Measurements from ENCODE around the gene ETV6.

ETV6 gene

DNA sequence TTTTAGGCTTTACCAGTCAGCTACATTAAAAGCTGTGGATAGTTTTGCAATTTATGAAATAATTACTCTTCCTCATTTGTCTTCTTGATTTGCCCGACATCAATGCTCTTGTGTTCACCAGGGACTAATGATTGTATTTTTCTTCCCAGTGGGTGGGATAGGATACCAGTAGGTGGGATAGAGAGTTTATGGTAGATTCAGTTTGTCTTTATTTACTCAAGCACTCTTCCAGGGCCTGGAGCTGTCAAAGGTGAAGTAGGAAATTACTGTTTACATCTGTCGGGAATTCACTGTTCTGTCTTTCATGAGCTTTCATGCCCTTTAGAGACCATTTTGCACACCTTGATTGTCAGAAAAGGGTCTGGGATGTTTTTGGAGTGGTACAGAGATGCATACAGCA, 36.6 kb downstream of the ETV6 start:
- Histone ChIP-seq H3K9me3 (ENCODE audit: control insufficient read depth, low read depth, low read length) (no peaks in the 10 kb centered on the region), H3K27me3 (ENCODE audit: control insufficient read depth, insufficient read depth, low read length) (no peaks in the 10 kb centered on the region), H3K4me1 (ENCODE audit: control insufficient read depth, low read depth, low read length) (peaks cover 12% of the 10 kb centered on the region), H3K27ac (ENCODE audit: low read length) (no peak overlapping the region), H3K36me3 (ENCODE audit: control insufficient read depth, low read depth, low read length) (no peaks in the 10 kb centered on the region), H3K4me3 (ENCODE audit: low read length) (no peak overlapping the region), H3K9ac (ENCODE audit: low read length) (no peak overlapping the region)

DNA sequence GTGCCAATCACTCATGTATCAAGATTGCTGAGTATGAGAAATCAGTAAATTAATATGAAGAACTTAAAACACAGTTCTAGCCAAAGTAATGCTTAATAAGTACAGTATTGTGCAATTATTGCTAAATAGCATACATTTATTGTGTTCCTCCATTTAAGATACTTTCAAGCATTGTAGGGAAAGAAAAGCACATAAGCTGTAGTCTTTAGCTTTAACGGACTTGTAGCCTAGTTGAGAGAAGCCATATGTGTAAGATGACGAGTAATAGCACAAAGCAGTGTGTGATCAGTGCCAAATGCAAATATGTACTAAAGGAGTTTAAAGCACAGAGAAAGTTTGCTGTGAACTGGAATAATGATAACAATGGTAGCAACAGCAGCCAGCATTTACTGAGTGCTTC, 38.1 kb downstream of the ETV6 start:
- no peak overlapping the region for H3K9ac ChIP-seq (ENCODE audit: low read length)

DNA sequence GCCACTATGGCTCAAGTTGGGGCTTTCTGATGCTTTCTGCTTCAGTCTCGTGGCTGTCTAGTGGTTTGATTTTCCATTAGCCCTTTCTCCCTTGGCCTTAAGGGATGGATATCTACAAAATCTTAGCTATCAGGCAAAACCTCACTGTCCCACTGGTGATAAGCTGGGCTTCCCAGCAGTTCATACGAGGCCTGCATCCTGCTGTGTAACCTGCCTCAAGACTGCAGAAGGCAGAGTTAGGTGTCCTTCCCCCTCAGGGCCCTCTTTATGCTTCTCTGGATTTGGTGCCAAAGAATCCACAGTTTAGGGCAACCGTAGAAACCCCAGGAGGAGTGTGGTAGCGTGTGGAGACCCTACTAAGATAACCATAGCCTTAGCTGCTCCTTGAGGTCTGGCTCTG, 38.9 kb downstream of the ETV6 start:
- Histone ChIP-seq H3K4me3 (ENCODE audit: low read length) (no peak overlapping the region), H3K27ac (ENCODE audit: low read length) (no peak overlapping the region), H3K36me3 (ENCODE audit: control insufficient read depth, low read depth, low read length) (no peaks in the 10 kb centered on the region), H3K27me3 (ENCODE audit: control insufficient read depth, insufficient read depth, low read length) (no peaks in the 10 kb centered on the region), H3K9me3 (ENCODE audit: control insufficient read depth, low read depth, low read length) (no peaks in the 10 kb centered on the region), H3K4me1 (ENCODE audit: control insufficient read depth, low read depth, low read length) (peaks cover 12% of the 10 kb centered on the region), H3K9ac (ENCODE audit: low read length) (no peak overlapping the region)

More for the DNA sequence above, 38.1 kb downstream of the ETV6 start:
- Histone ChIP-seq H3K4me1 (ENCODE audit: control insufficient read depth, low read depth, low read length) (peaks cover 12% of the 10 kb centered on the region), H3K4me3 (ENCODE audit: low read length) (no peak overlapping the region), H3K27ac (ENCODE audit: low read length) (no peak overlapping the region), H3K9me3 (ENCODE audit: control insufficient read depth, low read depth, low read length) (no peaks in the 10 kb centered on the region), H3K27me3 (ENCODE audit: control insufficient read depth, insufficient read depth, low read length) (no peaks in the 10 kb centered on the region), H3K36me3 (ENCODE audit: control insufficient read depth, low read depth, low read length) (no peaks in the 10 kb centered on the region)

DNA sequence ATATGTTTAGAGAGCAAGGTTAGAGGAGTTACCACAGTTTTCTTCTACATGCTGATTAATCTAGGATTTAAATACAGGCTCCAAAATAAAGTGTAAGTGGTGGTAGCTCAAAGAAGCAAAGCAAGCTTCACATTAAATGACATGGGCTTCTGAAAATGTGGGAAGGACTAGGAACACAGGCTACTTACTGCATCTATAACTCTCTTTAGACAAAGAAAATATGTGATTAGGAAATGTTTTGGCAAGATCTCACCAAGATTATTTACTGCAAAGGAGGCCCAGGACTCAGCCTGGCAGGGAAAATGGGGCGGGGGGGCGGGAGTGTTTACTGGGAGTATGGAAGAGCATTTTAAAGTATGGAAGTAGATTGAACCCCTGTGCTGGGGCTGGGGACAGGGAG, 39.4 kb downstream of the ETV6 start:
- Histone ChIP-seq H3K4me1 (ENCODE audit: control insufficient read depth, low read depth, low read length) (peaks cover 12% of the 10 kb centered on the region), H3K36me3 (ENCODE audit: control insufficient read depth, low read depth, low read length) (no peaks in the 10 kb centered on the region), H3K9ac (ENCODE audit: low read length) (no peak overlapping the region), H3K27ac (ENCODE audit: low read length) (no peak overlapping the region), H3K9me3 (ENCODE audit: control insufficient read depth, low read depth, low read length) (no peaks in the 10 kb centered on the region), H3K27me3 (ENCODE audit: control insufficient read depth, insufficient read depth, low read length) (no peaks in the 10 kb centered on the region), H3K4me3 (ENCODE audit: low read length) (no peak overlapping the region)

DNA sequence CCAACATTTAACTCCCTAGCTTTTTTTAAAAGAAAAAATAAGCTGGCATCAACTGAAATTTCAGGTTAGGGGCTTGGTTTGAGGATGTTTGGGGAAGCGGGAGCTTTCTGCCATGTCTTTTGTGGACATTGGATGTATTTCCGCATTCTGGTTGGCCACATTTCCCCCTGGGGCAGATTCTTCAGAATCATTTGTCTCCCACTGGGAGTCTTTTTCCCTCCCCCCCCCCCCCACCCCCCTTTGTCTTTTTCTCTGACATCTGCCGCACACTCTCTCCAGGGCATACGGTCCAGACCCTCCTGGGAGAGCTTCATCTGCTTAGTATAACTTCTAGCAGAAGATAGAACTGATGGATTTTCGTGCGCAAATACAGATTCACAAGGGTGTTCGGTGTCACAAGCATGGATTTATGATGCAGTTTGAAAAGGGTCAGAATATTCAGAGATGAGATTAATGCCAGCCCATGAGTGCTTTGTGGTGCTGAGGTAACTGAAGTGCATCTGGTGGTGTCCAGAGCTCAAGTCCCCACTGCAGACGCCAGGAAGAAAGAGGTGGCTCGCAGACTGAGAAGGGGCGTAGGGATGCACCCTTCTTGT, 40.2 kb downstream of the ETV6 start:
- no peak overlapping the region for H3K27ac ChIP-seq (ENCODE audit: low read length)
- no peak overlapping the region for H3K9ac ChIP-seq (ENCODE audit: low read length)
- H3K4me3 ChIP-seq (ENCODE audit: low read length): no peak overlapping the region
- H3K4me1 ChIP-seq (ENCODE audit: control insufficient read depth, low read depth, low read length): peaks cover 12% of the 10 kb centered on the region
- H3K27me3 ChIP-seq (ENCODE audit: control insufficient read depth, insufficient read depth, low read length): no peaks in the 10 kb centered on the region
- no peaks in the 10 kb centered on the region for H3K36me3 ChIP-seq (ENCODE audit: control insufficient read depth, low read depth, low read length)
- H3K9me3 ChIP-seq (ENCODE audit: control insufficient read depth, low read depth, low read length): no peaks in the 10 kb centered on the region

DNA sequence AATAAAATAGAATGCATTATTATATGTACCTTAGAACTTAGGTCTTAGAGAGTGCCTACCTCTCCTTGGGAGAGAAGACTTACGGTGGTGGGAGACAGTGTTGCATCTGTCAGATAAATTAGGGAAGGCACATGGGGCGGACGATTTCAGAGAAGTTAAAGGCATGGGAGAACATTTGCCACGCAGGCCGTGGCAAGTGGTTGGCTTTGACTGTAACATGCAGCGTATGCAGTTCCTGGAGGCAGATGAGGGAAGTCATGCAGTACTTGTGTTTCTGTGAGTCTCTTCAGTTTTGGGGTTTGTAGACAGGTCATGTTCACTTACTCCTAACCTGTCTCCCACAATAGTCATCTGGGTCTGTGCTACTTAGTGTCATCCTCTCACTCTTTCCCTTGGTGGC, 43.6 kb downstream of the ETV6 start:
- no peaks in the 10 kb centered on the region for H3K27me3 ChIP-seq (ENCODE audit: control insufficient read depth, insufficient read depth, low read length)
- no peak overlapping the region for H3K27ac ChIP-seq (ENCODE audit: low read length)
- H3K9ac ChIP-seq (ENCODE audit: low read length): no peak overlapping the region
- H3K9me3 ChIP-seq (ENCODE audit: control insufficient read depth, low read depth, low read length): no peaks in the 10 kb centered on the region
- no peaks in the 10 kb centered on the region for H3K36me3 ChIP-seq (ENCODE audit: control insufficient read depth, low read depth, low read length)
- no peaks in the 10 kb centered on the region for H3K4me1 ChIP-seq (ENCODE audit: control insufficient read depth, low read depth, low read length)
- no peak overlapping the region for H3K4me3 ChIP-seq (ENCODE audit: low read length)

DNA sequence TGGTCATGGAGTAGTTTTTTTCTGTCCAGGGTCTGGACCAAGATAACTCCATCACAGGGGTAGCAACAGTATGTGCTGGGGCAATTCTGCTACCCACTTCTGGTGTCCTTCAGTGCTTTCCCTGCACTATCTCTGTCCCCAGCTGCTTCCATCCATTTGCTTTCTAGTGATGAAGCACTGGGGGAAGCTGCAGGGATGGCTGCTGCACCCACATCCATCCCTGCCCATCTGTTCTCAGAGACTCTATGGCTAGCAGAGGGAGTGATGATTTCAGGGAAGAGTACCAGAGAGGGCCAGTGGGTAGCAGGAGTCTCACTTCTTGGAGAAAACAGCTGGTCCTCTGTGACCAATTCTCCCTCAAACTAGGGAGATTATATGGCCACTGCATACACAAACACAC, 44.1 kb downstream of the ETV6 start:
- Histone ChIP-seq H3K9me3 (ENCODE audit: control insufficient read depth, low read depth, low read length) (no peaks in the 10 kb centered on the region), H3K4me3 (ENCODE audit: low read length) (no peak overlapping the region), H3K4me1 (ENCODE audit: control insufficient read depth, low read depth, low read length) (no peaks in the 10 kb centered on the region), H3K9ac (ENCODE audit: low read length) (no peak overlapping the region), H3K27ac (ENCODE audit: low read length) (no peak overlapping the region), H3K27me3 (ENCODE audit: control insufficient read depth, insufficient read depth, low read length) (no peaks in the 10 kb centered on the region), H3K36me3 (ENCODE audit: control insufficient read depth, low read depth, low read length) (no peaks in the 10 kb centered on the region)

DNA sequence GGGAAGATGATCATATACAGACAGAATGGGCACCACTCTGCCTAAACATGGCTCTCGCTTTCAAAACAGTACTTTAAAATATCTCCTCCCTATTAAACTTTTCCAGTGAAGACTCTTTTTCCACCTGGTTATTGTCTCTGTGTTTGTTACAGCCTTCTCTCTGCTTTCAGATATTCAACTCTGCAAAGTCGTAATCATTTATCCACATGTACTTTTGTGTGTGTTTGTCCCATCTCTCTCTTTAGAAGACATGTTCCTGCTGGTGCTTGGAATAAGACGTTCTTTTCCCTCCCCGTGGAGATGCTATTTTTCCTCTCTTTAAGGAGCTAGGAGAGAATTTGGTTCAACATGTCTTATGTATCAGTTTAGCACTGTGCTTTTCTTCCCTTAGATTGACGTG, 45.1 kb downstream of the ETV6 start:
- H3K4me3 ChIP-seq (ENCODE audit: low read length): no peak overlapping the region
- no peak overlapping the region for H3K27ac ChIP-seq (ENCODE audit: low read length)
- H3K4me1 ChIP-seq (ENCODE audit: control insufficient read depth, low read depth, low read length): no peaks in the 10 kb centered on the region
- no peaks in the 10 kb centered on the region for H3K9me3 ChIP-seq (ENCODE audit: control insufficient read depth, low read depth, low read length)
- H3K27me3 ChIP-seq (ENCODE audit: control insufficient read depth, insufficient read depth, low read length): no peaks in the 10 kb centered on the region
- no peak overlapping the region for H3K9ac ChIP-seq (ENCODE audit: low read length)
- no peaks in the 10 kb centered on the region for H3K36me3 ChIP-seq (ENCODE audit: control insufficient read depth, low read depth, low read length)

DNA sequence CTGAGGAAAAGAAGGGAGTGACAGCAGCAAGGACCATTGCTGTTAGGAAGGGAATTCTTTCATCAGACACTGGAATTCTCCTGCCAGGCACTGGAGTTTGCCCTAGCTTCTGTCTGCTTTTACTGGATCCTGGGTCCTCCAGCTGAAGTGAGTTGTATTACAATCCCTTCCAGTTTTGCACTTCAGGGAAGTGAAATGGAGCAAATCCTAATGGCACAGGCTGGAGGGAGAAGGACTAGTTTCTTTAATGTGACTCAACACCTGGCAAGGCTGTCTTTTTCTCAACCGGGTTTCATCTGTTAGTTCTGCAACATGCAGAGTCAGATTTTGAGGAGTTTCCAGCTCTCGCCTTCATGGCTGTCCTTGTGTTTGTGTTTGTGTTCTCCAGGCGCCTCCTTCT, 45.8 kb downstream of the ETV6 start:
- no peaks in the 10 kb centered on the region for H3K9me3 ChIP-seq (ENCODE audit: control insufficient read depth, low read depth, low read length)
- no peaks in the 10 kb centered on the region for H3K4me1 ChIP-seq (ENCODE audit: control insufficient read depth, low read depth, low read length)
- no peak overlapping the region for H3K4me3 ChIP-seq (ENCODE audit: low read length)
- H3K27ac ChIP-seq (ENCODE audit: low read length): no peak overlapping the region
- H3K27me3 ChIP-seq (ENCODE audit: control insufficient read depth, insufficient read depth, low read length): no peaks in the 10 kb centered on the region
- H3K9ac ChIP-seq (ENCODE audit: low read length): no peak overlapping the region
- no peaks in the 10 kb centered on the region for H3K36me3 ChIP-seq (ENCODE audit: control insufficient read depth, low read depth, low read length)

DNA sequence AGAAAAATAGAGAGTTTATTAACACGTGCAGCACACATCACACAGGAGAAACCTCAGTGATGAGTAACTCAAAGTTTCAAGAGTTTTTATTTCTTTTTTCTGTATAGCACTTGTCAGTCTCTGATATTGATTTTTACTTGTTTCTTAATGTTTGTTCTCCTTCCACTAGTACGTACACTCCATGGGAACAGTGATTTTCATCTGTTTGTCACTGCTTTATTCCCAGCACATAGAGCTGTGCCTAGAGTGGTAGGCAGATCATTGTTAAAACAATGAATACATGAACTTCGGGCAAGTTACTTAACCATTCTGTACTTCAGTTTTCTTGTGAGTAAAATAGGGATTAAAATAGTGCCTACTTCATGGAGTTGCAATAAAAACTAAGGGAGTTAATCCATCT, 46.6 kb downstream of the ETV6 start:
- peaks cover 4% of the 10 kb centered on the region for H3K4me1 ChIP-seq (ENCODE audit: control insufficient read depth, low read depth, low read length)
- H3K9me3 ChIP-seq (ENCODE audit: control insufficient read depth, low read depth, low read length): no peaks in the 10 kb centered on the region
- no peak overlapping the region for H3K27ac ChIP-seq (ENCODE audit: low read length)
- H3K36me3 ChIP-seq (ENCODE audit: control insufficient read depth, low read depth, low read length): no peaks in the 10 kb centered on the region
- H3K9ac ChIP-seq (ENCODE audit: low read length): no peak overlapping the region
- no peak overlapping the region for H3K4me3 ChIP-seq (ENCODE audit: low read length)
- no peaks in the 10 kb centered on the region for H3K27me3 ChIP-seq (ENCODE audit: control insufficient read depth, insufficient read depth, low read length)

DNA sequence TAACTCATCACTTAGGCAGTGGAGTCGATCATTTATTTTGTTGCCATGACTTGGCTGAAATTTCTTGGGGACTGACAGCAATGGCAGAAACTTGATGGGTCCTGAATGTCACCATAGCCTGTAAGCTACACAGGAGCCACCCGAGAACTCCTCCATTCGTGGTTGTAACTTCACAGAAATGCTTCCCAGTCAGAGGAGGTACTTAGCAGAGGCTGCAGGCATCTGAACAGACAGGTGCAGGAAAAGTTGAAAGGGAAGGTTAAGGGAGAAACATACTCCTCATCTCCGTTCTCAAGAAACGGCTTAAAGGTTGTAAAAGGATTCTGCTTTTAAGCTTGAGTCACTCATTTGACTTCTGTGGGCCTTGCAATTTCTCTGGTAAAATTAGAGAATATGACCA, 47.7 kb downstream of the ETV6 start:
- Histone ChIP-seq H3K27ac (ENCODE audit: low read length) (no peak overlapping the region), H3K36me3 (ENCODE audit: control insufficient read depth, low read depth, low read length) (no peaks in the 10 kb centered on the region), H3K9me3 (ENCODE audit: control insufficient read depth, low read depth, low read length) (no peaks in the 10 kb centered on the region), H3K4me3 (ENCODE audit: low read length) (no peak overlapping the region), H3K27me3 (ENCODE audit: control insufficient read depth, insufficient read depth, low read length) (no peaks in the 10 kb centered on the region), H3K9ac (ENCODE audit: low read length) (no peak overlapping the region), H3K4me1 (ENCODE audit: control insufficient read depth, low read depth, low read length) (peaks cover 12% of the 10 kb centered on the region)

DNA sequence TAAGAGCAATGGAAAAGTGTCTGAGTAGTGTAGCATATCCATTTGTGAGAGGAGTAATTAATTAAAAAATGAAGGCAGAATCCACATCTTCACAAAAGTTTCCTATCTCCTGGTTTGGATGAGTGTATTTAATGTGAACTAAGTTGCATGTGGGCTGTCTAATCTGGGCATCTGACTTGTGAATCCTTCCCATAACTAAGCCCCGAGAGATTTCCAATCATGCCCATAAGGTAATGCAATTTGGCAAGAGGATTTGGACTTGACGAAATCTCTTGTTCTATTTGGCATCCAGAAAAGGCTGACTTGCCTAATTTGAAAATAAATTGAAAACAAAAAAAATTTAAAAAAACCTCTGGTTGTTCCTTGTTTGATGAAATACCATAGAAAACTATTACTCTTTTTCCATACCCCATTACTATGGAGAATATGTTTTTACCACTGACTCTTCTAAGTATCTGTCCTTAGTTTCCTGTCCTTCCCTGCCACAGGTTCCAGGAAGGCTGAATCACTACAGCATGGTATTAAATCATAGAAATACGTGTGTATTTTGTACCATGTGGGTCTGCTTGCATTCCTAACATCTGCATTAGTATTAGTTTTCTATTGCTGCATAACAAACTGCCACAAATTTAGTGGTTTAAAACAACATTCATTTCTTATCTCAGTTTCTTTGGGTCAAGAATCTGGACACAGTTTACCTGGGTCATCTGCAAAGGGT, 48.4 kb downstream of the ETV6 start:
- H3K27ac ChIP-seq (ENCODE audit: low read length): no peak overlapping the region
- H3K9ac ChIP-seq (ENCODE audit: low read length): no peak overlapping the region
- H3K36me3 ChIP-seq (ENCODE audit: control insufficient read depth, low read depth, low read length): no peaks in the 10 kb centered on the region
- H3K4me1 ChIP-seq (ENCODE audit: control insufficient read depth, low read depth, low read length): peaks cover 12% of the 10 kb centered on the region
- H3K4me3 ChIP-seq (ENCODE audit: low read length): no peak overlapping the region
- H3K9me3 ChIP-seq (ENCODE audit: control insufficient read depth, low read depth, low read length): no peaks in the 10 kb centered on the region
- H3K27me3 ChIP-seq (ENCODE audit: control insufficient read depth, insufficient read depth, low read length): no peaks in the 10 kb centered on the region
